GM18511 (cell line): Measurements from ENCODE around the gene MARK3.

Source experiments
- ATAC-seq: cut with Tn5 transposase; IDR thresholded peaks from one replicate; pipeline ENCODE4 v1.9.1; 2021; ENCODE audit warnings: mild to moderate bottlenecking, moderate library complexity; ENCODE audit not compliant: unreplicated experiment

Gene MARK3

DNA sequence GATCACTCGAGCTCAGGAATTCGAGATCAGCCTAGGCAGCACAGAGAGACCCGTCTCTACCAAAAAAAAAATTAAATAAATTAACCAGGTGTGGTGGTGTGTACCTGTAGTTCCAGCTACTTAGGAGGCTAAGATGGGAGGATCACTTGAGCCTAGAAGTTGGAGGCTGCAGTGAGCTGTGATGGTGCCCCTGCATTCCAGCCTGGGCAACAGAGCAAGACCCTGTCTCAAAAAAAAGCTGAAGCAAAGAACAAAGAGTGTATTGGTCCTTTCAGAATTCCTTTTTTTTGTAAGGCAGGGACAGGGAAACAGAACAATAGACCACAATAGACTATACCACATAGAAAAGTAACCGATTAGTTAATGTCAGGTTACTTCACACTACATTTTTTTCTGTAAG lies 47.4 kb downstream of the MARK3 start:
- no peak for ATAC-seq

DNA sequence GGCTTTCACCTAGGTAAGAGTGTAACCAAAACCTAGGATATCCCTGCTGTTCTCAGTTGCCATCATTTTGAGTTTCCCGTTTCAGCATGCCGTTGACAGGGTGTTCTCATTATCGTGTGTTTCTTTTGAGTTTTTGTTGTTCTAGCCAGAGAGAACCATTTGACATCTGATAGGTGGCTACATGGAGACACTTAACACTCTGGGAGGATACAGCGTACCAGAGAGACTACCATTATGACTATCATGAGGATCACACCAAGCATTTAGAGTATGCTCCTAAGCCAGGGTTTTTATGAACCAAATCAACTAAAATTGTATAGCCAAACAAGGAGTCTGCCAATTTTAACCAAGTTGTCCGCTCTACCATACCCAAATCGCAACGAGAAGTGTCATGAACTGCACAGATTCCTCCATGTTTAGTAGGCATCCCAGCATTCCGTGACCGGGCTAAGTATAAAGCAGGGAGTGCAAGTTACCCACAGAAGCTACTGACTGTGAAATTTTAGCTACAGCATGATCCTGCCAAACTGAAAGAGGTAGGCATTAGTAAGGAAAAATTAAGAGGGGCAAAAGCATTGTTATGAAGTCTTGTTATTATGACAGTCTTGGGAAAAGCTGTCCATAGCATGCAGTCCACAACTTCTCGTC lies 48.8 kb downstream of the MARK3 start:
- ATAC-seq = no peak

DNA sequence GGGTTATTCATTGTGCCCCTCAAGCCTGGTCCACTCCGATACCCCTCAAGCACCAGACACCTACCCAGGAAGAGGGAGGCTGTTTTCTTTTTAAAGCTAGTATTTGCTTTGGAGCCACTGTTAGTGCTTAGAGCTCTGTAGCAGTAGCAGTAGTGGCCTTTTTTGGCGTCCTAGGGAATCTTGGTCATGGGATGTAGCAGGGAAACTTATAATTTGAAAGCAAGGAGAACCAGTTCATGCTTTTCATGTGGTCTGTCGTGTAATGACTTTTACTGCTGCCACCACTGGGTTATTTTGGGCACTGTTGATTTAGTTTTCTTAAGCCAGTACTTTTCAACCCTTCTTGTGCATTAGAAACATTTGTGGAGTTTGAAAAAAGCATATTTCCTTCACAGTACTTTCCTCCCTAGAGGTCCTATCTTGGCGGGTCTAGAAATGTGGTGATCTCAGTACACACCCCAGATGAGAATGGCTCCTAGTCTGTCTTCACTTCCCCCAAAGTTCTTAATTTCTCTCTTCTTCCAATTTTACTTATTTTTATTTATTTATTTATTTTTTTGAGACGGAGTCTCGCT lies 49.7 kb downstream of the MARK3 start:
- no peak for ATAC-seq

DNA sequence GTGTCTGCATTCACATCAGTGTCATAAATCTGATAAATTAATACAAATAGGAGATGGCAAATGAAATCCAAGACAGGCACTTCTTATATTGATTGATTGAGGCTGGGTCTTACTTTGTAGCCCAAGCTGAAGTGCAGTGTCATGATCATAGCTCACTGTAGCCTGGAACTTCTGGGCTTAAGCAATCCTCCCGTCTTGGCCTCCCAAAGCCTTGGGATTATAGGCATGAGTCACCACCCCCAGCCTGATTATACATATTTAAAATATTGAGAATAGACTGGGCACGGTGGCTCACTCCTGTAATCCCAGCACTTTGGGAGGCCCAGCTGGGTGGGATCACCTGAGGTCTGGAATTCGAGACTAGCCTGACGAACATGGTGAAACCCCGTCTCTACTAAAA lies 51.3 kb downstream of the MARK3 start:
- no peak for ATAC-seq

DNA sequence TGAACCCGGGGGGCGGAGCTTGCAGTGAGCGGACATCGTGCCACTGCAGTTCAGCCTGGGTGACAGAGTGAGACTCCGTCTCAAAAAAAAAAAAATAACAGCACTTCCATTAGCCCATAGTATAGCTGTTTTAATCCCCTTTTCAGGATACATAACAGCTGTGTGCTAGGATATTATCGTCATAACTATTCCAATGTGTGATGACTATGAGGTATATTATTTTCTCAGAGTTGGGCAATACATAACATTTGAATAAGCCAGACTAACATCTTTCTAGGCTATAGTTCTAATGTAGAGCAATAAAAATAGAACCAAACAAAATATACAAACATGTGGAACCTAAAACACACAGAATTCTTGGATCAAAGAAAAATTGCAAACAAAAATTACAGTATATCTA lies 57.1 kb downstream of the MARK3 start:
- no peak for ATAC-seq

DNA sequence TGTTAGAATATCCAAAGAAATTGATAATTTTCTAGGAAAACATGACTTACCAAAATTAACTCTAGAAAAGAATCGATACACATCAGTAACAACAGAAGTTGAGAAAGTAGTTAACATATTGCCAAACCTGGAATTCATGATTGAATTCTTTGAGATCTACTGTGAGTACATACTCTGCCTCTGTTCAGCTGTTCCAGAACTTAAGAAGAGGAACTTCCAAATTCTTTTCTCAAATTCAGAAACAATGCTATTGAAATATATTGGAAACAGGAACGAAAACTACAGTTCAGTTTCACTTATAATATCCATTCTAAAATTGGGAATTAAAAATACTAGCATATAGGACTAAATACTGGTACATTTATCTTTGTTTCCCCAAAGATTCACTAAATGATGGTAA lies 57.9 kb downstream of the MARK3 start:
- ATAC-seq = no peak

DNA sequence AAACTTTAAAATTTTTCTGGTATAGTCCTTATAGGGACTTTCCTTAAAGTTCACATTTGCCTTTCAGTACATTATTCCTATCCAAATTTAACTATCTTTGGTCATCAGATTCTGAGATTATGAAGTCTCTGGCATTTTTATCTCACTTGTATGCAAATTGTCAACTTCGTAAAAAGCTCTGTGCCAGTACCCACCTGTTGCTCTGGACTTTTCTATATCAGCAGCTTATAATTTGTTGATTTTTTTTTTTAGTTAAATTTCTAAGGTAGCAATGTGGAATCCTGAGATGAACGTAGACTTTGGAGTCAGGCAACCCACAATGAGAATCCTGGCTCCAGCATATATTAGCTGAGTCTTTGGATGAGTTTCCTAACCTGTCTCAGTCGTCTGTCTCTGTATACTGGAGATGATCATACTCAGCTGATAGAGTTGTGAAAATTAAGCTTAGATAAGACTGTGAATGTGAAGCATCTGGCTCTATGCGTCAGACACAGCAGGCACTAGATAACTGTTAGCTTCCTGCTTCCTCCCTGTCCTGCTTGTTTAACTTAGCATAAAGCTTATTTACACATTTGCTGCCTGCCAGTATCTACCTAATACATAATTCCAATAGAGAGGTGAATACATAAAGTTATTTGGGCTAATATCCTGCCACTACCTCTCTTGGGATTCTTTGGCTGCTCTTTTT lies 59.8 kb downstream of the MARK3 start:
- ATAC-seq = no peak

DNA sequence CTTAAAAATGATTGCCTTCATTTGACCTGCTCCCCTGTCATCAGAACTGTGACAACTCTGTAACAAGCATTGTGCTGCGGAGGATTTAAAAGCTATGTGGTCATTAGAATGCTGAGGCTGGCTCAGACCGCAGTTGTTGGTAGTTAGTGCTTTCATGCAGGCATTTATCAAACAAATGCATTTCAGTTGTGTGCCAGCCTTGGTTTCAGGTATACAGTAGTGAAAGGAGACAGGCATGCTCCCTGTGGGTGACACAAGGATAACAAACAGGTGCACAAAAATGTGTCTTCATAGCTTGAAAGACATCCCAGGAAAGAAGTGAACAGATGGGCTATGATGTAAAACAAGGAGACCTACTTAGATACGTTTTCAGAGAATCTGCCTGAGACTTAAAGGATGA lies 60.6 kb downstream of the MARK3 start:
- no peak for ATAC-seq

DNA sequence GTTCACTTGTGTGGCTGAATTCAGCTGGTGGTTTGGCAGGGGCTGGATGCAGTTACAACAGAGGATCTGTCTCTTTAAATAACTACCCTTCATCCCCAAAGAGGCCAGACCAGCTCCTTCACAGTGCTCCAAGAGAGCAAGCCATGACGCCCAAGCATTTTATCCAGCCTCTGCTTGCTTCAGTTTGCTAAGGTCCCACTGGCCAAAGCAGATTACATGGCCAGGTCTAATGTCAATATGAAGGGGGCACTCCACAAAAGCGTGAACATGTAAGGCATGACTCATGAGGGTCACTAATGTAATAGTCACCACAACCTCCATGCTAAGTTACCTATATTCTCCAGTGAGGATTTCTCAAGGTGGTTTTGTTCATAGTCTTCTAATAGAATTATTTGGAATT lies 62.9 kb downstream of the MARK3 start:
- ATAC-seq = no peak

DNA sequence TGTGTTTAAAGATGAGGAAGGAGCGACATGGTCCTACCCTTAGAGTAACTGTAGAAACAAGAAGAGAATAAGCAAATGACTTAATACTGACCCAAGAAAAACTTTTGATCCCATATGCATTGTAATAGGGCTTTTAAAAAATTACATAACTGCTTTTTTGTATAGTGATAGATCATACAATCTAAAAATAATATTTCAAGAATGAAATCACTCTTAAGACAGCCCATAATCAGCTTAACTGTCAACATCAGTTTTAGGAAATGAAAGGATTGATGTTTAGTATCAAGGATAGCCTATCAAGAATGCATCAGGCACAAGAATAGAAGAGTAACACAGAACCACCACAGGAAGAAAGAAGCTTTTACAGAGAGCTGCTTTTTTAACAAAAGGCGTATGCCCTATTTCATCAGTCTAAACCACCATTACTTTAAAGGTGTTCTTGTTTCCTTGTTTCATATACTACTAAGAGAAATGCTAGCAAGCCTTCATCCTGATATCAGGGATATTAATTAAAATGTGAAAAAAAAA lies 64.5 kb downstream of the MARK3 start:
- no peak for ATAC-seq

DNA sequence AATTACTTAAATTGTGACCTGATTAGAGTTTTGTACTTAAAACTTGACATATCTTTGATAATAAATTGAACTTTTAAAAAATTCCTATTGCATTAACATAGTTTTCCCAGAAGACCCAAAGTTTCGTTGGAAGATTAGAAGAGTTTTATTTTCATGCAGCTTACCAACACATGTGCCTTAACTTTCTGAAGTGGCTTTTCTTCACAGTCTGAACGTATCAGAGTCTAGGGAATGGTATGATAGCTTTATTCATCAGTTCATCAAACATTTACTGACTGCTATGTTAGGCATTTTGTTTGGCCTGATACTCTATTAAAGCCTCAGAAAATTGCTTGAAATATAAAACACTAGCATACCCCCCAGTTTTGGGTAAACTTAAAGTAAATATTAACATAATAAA lies 65.2 kb downstream of the MARK3 start:
- ATAC-seq = no peak

DNA sequence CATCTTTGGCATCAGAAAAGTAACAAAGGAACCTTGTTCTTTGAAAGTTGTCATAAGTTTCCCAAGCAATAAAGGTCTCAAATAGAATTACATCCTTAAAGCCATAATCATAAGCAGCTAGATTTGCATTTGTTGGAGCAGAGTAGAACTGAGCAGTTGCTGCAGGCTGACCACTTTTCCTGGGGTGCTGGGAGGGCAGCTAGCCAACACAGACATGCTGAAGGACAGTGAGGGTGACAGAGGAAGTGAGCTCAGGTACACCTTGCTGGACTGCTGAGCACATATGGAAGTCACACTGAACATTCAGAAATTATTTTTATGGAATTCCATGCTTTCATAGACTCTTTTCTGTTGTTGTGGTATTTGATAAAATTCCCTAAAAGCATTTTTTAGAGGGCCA lies 66.2 kb downstream of the MARK3 start:
- ATAC-seq = no peak

DNA sequence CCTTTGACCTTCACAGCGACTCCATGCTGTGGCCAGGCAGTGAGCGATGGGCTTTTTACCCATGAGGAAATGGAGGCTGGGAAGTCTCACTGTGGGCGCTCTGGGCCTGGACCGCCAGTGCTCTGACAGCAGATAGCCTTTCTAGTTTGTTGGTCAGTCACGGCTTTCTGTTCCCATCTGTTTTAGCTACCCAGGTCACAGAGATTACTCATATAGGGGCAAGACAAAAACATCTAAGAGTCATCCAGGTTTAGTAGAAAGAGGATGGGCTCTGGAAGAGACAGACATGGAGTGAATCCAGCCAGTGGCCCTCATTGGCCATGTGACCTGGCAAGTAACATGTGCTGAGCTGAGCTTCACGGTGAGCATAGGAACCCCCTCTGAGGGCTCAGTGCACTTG lies 68.6 kb downstream of the MARK3 start:
- no peak for ATAC-seq

DNA sequence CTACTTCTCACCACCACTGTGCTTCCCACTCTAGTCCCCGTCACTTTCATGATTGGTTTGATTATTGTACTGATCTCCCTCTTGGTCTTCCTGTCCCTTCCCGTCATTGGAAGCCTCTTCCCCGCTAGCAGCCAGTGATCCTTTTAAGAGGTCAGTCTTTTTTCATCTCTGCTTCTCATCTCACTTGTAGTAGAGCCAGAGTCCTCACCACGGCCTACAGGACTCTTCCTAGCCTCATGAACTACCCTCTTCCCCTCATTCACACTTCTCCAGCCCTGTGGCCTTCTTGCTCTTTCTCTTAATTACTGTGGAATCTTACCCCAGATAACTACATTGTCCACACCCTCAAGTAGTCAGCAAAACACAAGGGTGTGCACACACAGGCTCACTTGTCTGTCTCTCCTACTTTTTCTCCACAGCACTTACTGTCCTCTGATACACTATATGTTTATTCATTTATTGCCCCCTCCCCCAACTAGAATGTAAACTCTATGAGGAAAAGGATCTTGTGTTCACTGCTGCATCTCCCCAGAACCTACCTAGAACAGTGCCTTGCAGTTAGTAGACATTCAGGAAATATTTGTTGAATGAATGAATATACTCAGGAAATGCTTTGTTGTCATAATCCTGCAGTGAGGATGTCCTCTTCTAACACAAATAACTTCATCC lies 71.1 kb downstream of the MARK3 start:
- no peak for ATAC-seq

DNA sequence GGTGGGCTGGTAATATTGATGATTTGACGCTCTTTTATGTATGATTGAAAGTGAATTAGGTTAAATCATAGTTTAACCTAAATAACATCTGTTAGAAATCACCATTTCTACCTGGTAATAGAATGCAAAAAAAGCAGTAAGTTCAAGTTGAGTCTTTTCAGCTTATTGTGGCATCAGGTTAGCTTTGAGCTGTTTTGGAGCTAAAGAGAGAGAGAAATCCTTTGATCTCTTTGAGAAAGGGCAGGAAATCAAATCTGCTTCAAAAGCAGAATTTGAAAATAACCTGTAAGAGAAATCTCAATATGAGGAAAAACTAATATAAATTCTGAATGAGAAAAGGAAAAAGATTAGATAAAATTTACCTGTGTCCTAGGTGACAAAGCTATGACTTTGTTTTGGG lies 75.2 kb downstream of the MARK3 start:
- ATAC-seq = no peak

DNA sequence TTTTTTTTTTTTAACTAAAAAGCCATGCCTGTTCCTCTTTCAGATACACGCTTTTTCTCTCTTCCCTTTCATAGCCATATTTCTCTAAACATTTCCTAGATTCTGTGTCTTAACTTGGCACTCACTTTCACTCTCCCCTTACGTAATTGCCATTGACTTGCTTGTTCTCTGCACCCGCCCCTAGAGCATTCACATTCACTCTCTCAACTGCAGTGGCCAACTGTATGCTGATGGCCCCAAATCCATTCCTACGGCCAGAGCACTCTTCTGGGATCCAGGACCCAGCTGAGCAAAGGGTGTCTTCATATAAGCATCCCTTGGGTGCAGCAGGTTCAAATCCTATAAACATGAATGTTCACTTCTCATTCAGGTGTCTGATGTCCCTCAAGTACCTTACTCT lies 77.9 kb downstream of the MARK3 start:
- no peak for ATAC-seq

DNA sequence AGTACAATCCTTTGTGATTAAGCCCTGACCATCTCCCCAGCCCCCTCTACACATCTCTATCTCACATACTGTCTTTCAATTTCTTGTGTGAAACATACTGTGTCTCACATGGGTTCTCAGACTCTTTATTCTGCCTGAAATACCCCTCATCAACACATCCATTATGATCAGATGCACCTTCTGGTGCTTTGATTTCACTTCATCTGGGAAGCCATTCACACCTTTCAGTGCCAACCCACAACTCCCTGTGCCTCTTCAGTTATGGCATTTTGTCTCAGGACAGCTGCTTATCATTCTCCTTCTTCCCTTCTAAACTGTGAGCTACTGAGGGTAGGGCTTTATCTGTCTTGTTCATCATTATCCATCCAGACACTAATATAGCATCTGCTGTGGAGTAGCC lies 78.6 kb downstream of the MARK3 start:
- ATAC-seq = no peak

DNA sequence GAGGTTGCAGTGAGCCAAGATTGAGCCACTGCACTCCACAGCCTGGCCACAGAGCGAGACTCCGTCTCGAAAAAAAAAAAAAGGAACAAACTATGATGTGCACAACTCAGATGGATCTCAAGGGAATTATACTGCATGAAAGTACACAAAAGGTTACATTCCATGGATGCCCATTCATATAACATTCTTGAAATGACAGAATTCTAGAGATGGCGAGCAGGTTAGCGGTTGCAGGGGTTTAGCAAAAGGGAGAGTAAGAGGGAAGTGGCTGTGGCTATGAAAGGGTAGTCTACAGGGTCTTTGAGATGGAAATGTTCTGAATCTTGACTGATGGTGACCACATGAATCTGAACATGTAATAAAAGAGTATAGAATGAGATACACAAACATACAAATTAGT lies 87.7 kb downstream of the MARK3 start:
- no peak for ATAC-seq

DNA sequence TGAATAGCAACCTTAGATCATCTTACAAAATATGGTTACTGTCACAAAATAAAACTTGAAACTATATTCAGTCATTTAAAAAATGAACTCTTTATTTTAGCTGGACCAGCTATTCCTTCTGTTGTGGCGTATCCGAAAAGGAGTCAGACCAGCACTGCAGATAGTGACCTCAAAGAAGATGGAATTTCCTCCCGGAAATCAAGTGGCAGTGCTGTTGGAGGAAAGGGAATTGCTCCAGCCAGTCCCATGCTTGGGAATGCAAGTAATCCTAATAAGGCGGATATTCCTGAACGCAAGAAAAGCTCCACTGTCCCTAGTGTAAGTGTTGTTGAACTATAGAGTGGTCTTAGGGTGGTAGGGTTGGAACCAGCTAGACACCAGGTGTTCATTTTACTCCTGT lies 89.7 kb downstream of the MARK3 start:
- ATAC-seq = no peak

DNA sequence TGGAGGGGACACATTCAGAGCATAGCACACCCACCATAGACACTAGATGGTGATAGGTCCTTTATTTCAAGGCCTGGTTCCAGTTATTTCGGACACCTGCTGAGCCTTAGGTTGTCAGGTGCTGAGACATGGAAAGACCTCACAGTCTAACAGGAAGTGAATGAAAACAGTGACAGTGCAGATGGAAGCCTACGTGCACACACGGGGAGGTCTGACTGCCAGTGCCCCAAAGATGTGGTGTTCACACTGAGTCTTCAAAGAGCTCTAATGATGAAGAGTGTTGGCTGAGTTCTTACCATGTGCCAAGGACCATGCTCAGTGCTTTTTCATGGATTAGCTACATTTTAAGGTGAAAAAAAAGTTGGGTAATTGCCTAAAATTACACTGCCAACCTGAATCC lies 90.8 kb downstream of the MARK3 start:
- ATAC-seq = no peak

DNA sequence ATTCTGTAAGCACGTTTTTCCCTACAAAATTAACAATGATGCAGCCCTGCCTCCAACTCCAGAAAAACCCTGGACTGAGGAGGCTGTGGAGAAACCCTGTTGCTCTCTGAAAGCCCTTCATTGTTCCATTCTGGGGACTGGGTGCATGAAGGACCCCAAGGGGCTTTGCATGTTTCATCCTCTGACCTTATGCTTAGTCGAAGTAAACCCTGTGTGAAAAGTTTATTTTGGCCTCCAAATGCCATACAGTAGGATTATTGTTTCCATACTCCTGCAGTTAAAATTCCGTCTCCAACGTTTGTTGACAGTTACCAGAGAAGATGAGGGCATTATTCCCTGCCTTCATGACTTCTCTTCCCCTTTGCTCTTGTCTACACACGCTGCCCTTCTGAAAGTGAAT lies 91.4 kb downstream of the MARK3 start:
- ATAC-seq = no peak

DNA sequence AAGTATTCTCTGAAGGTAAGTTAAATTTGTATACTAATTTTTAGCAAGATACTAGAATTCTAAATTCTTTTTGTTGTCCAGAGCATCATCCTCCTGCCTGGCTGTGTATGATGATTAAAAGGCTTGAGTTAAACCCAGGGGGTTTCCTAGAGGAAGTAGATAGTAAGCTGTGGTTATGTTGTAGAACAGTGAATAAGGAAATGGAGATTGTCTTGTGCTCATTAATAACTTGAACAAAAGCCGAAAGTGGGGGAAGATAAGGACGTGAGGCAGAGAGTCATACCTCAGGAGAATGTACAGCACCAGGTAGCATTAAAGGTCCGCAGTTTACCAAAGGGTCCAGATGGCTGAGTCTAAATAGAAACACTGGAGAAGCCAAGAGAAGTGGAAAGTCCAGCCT lies 95.4 kb downstream of the MARK3 start:
- peak; percentile 85 for ATAC-seq
